Liver (tissue), 9 donors: Measurements from ENCODE around the gene PMFBP1. TPM values are rescaled to one million over a fixed set of nuclear protein-coding genes. Genes with fewer than 3 reads are reported as not detected.

Experiments used
- DNase-seq: peaks from one replicate; pipeline ENCODE4 v3.0.0-alpha.2; 2017; ENCODE audit warnings: low spot score
- H3K27ac ChIP-seq, 2 donors: one replicate each; pipeline ENCODE4 v1.7.0; 2013; ENCODE audit warnings: inconsistent platforms in 2 of 2, low read length in 2 of 2, control low read depth in 1 of 2, low read depth in 1 of 2, mild to moderate bottlenecking in 1 of 2
- H3K27me3 ChIP-seq, 4 donors: one replicate each; pipeline versions ENCODE4 v1.6.1 to v1.7.0; 2013; ENCODE audit warnings: low read length in 3 of 4, inconsistent platforms in 1 of 4, mild to moderate bottlenecking in 1 of 4, moderate library complexity in 1 of 4; ENCODE audit not compliant: control insufficient read depth in 4 of 4, insufficient read depth in 4 of 4
- H3K36me3 ChIP-seq, 4 donors: one replicate each; pipeline versions ENCODE4 v1.6.1 to v1.7.0; 2013; ENCODE audit warnings: low read length in 3 of 4, mild to moderate bottlenecking in 3 of 4, low read depth in 1 of 4, moderate library complexity in 1 of 4; ENCODE audit not compliant: control insufficient read depth in 4 of 4, insufficient read depth in 3 of 4
- H3K4me1 ChIP-seq, 4 donors: one replicate each; pipeline versions ENCODE4 v1.6.1 to v1.7.0; 2013; ENCODE audit warnings: low read length in 3 of 4, mild to moderate bottlenecking in 3 of 4, moderate library complexity in 1 of 4; ENCODE audit not compliant: control insufficient read depth in 4 of 4, insufficient read depth in 4 of 4
- H3K4me3 ChIP-seq, 3 donors: one replicate each; pipeline versions ENCODE4 v1.6.1 to v1.7.0; 2013; ENCODE audit warnings: low read length in 3 of 3, control low read depth in 1 of 3, low read depth in 1 of 3, mild to moderate bottlenecking in 1 of 3
- H3K9ac ChIP-seq, 2 donors: one replicate each; pipeline ENCODE4 v1.7.0; 2013; ENCODE audit warnings: low read length in 2 of 2, mild to moderate bottlenecking in 2 of 2, moderate library complexity in 2 of 2, control low read depth in 1 of 2, low read depth in 1 of 2
- H3K9me3 ChIP-seq, 4 donors: one replicate each; pipeline versions ENCODE4 v1.6.1 to v1.7.0; 2013; ENCODE audit warnings: low read length in 3 of 4; ENCODE audit not compliant: control insufficient read depth in 4 of 4
- CTCF ChIP-seq: fragments of 150-350 bp; IDR thresholded peaks from 2 replicates; pipeline ENCODE4 v1.5.1; 2017; ENCODE audit warnings: improper control_type of control experiment, low read depth, low read length; ENCODE audit not compliant: missing input control
- EGR1 ChIP-seq, 2 donors: IDR thresholded peaks; 2 replicates each; pipeline ENCODE4 v1.6.1; 2016 to 2018; ENCODE audit warnings: antibody characterized with exemption in 2 of 2, low read depth in 2 of 2
- FOXA1 ChIP-seq: IDR thresholded peaks from 2 replicates; pipeline ENCODE4 v1.6.1; 2016; ENCODE audit warnings: antibody characterized with exemption
- FOXA2 ChIP-seq: IDR thresholded peaks from 2 replicates; pipeline ENCODE4 v1.6.1; 2016; ENCODE audit warnings: antibody characterized with exemption
- GABPA ChIP-seq, 2 donors: IDR thresholded peaks in 1 of 2; conservative IDR thresholded peaks in 1 of 2; 2 replicates each; pipeline ENCODE4 v1.6.1; 2016; ENCODE audit warnings: antibody characterized with exemption in 2 of 2, mild to moderate bottlenecking in 1 of 2, moderate library complexity in 1 of 2
- HNF4A ChIP-seq, 2 donors: conservative IDR thresholded peaks; 2 replicates each; pipeline ENCODE4 v1.6.1; 2016; ENCODE audit warnings: antibody characterized with exemption in 2 of 2, mild to moderate bottlenecking in 2 of 2
- HNF4G ChIP-seq: IDR thresholded peaks from 2 replicates; pipeline ENCODE4 v1.6.1; 2016; ENCODE audit warnings: antibody characterized with exemption
- JUND ChIP-seq, 2 donors: IDR thresholded peaks; 2 replicates each; pipeline ENCODE4 v1.6.1; 2016; ENCODE audit warnings: antibody characterized with exemption in 2 of 2
- NR2F2 ChIP-seq: IDR thresholded peaks from 2 replicates; pipeline ENCODE4 v1.6.1; 2016; ENCODE audit warnings: antibody characterized with exemption
- RAD21 ChIP-seq, 2 donors: IDR thresholded peaks; 2 replicates each; pipeline ENCODE4 v1.6.1; 2016; ENCODE audit warnings: antibody characterized with exemption in 2 of 2, mild to moderate bottlenecking in 2 of 2
- RXRA ChIP-seq, 2 donors: IDR thresholded peaks; 2 replicates each; pipeline ENCODE4 v1.6.1; 2017 to 2018; ENCODE audit warnings: antibody characterized with exemption in 2 of 2, mild to moderate bottlenecking in 1 of 2
- SP1 ChIP-seq: IDR thresholded peaks from 2 replicates; pipeline ENCODE4 v1.6.1; 2018; ENCODE audit warnings: antibody characterized with exemption, mild to moderate bottlenecking
- TAF1 ChIP-seq: conservative IDR thresholded peaks from 2 replicates; pipeline ENCODE4 v1.6.1; 2016; ENCODE audit warnings: antibody characterized with exemption, mild to moderate bottlenecking
- YY1 ChIP-seq: IDR thresholded peaks from 2 replicates; pipeline ENCODE4 v1.6.1; 2016; ENCODE audit warnings: antibody characterized with exemption, mild to moderate bottlenecking
- ZBTB33 ChIP-seq: IDR thresholded peaks from 2 replicates; pipeline ENCODE4 v1.6.1; 2016; ENCODE audit warnings: antibody characterized with exemption
- WGBS: extraction: QIAGEN DNeasy Blood & Tissue Kit; methylation state at CpG from one replicate; pipeline ENCODE4 v1.1.7; 2013; 5-methylcytosine and 5-hydroxymethylcytosine counted together
- polyA plus RNA-seq, 2 donors: library from polyadenylated mRNA; stranded (reverse) in 1 of 2; unstranded in 1 of 2; fragments of 200-250 nt in 1 of 2; fragments of >200 nt in 1 of 2; fragmentation: Nextera tagmentation in 1 of 2; extraction: Ambion mirVana in 1 of 2; gene quantifications; one replicate each; pipeline versions ENCODE4 v1.2.1 to v1.2.3, GENCODE V29; 2013 to 2015
- total RNA-seq, 2 donors: library from RNA; depleted of rRNA; stranded (reverse); fragments of >200 nt; gene quantifications; one replicate each; pipeline ENCODE4 v1.2.3, GENCODE V29; 2014
- TF ChIP-seq, protein P1 (sequence below): IDR thresholded peaks from 2 replicates; pipeline ENCODE4 v1.6.1; 2016; ENCODE audit warnings: antibody characterized with exemption, mild to moderate bottlenecking
- TF ChIP-seq, protein P2 (sequence below): IDR thresholded peaks from 2 replicates; pipeline ENCODE4 v1.6.1; 2016; ENCODE audit warnings: antibody characterized with exemption
- TF ChIP-seq, protein P3 (sequence below): IDR thresholded peaks from 2 replicates; pipeline ENCODE4 v1.6.1; 2016; ENCODE audit warnings: antibody characterized with exemption
- donor health status: healthy.
- donor health status: healthy.
- donor health status: healthy.
- donor health status: healthy.
- donor health status: healthy.

PMFBP1 gene
- total and polyA plus RNA-seq, 4 donors = 0.06 to 1.4 (median 0.29) TPM

- TF ChIP-seq, protein P1, sequence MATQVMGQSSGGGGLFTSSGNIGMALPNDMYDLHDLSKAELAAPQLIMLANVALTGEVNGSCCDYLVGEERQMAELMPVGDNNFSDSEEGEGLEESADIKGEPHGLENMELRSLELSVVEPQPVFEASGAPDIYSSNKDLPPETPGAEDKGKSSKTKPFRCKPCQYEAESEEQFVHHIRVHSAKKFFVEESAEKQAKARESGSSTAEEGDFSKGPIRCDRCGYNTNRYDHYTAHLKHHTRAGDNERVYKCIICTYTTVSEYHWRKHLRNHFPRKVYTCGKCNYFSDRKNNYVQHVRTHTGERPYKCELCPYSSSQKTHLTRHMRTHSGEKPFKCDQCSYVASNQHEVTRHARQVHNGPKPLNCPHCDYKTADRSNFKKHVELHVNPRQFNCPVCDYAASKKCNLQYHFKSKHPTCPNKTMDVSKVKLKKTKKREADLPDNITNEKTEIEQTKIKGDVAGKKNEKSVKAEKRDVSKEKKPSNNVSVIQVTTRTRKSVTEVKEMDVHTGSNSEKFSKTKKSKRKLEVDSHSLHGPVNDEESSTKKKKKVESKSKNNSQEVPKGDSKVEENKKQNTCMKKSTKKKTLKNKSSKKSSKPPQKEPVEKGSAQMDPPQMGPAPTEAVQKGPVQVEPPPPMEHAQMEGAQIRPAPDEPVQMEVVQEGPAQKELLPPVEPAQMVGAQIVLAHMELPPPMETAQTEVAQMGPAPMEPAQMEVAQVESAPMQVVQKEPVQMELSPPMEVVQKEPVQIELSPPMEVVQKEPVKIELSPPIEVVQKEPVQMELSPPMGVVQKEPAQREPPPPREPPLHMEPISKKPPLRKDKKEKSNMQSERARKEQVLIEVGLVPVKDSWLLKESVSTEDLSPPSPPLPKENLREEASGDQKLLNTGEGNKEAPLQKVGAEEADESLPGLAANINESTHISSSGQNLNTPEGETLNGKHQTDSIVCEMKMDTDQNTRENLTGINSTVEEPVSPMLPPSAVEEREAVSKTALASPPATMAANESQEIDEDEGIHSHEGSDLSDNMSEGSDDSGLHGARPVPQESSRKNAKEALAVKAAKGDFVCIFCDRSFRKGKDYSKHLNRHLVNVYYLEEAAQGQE = peak; percentile 33
- TF ChIP-seq NR2F2 (no peak), FOXA1 (no peak), RXRA (IDR thresholded peaks at IDR 0.05) (peak; percentile 63 to 73), SP1 (peak; percentile 69), GABPA (IDR thresholded peaks at IDR 0.05 in 1 of 2, conservative IDR thresholded peaks at IDR 0.05 in 1 of 2) (peak in 1 of 2 donors; percentile 52), JUND (IDR thresholded peaks at IDR 0.05) (no peak)
Observed at GRCh38 chr16:72091217-72091616, 80.7 kb downstream of the PMFBP1 start (continued).

DNA sequence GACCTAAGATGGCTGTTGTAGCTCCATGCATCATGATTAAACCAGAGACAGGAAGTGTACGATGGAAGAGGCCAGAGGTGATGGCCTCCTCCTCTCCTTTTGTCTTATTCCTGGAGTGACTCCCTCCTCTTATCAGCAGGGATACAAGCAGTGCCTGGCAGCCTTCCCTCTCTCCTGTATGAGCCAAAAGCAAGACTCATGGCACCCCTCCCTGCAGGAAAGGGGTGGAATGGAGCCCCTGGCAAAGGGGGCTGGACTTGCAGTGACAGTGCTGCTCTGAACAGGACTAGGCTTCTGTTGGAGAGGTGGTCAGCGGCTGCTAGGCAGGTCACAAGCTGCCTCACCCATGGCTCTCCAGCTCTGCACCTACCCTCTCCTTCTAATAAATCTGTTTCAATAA, 87.0 kb downstream of the PMFBP1 start:
- DNase-seq = no peak
- TF ChIP-seq RXRA (IDR thresholded peaks at IDR 0.05) (no peak), HNF4G (no peak), SP1 (no peak)
- peaks cover 0 to 6% (median 3%) of the 10 kb centered on the region in 4 donors for H3K9me3 ChIP-seq
- peaks cover 0 to 9% (median 8%) of the 10 kb centered on the region in 4 donors for H3K4me1 ChIP-seq
- no peak overlapping the region for H3K9ac ChIP-seq
- 94% methylated on average over 2 of the region's 2 CpGs for WGBS
- H3K36me3 ChIP-seq = peaks cover 12 to 51% (median 41%) of the 10 kb centered on the region in 4 donors
- H3K27me3 ChIP-seq = no peaks in the 10 kb centered on the region
- no peak overlapping the region for H3K4me3 ChIP-seq
- no peak overlapping the region for H3K27ac ChIP-seq

DNA sequence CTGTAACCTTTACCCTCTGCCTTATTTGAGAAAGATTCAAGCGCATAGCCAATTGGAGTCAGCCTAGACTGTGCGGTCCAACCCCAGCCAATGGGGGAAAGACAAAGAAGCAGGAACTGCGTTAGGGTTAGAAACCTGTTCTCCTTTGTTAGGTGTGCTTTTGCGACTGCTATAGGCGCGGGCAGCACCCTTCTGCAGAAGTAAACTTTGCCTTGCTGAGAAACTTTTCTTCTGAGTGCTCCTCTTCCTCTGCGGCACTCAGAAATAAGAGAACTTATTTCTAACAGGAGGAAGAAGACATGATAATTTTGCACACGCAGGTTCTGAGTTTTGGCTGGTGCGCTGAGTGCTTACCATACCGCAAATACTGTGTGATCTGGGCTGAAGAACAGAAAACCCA, 87.5 kb downstream of the PMFBP1 start:
- WGBS = 99% methylated on average over 10 of the region's 10 CpGs
- H3K9ac ChIP-seq = no peak overlapping the region
- no peak for DNase-seq
- H3K36me3 ChIP-seq = peaks cover 11 to 46% (median 36%) of the 10 kb centered on the region in 4 donors
- no peak overlapping the region for H3K27ac ChIP-seq
- no peaks in the 10 kb centered on the region for H3K27me3 ChIP-seq
- H3K9me3 ChIP-seq = peaks cover 0 to 6% (median 3%) of the 10 kb centered on the region in 4 donors
- TF ChIP-seq, protein P2, sequence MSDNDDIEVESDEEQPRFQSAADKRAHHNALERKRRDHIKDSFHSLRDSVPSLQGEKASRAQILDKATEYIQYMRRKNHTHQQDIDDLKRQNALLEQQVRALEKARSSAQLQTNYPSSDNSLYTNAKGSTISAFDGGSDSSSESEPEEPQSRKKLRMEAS = no peak
- TF ChIP-seq HNF4A (conservative IDR thresholded peaks at IDR 0.05) (no peak), JUND (IDR thresholded peaks at IDR 0.05) (no peak), YY1 (no peak), CTCF (no peak), ZBTB33 (no peak), TAF1 (no peak), RXRA (IDR thresholded peaks at IDR 0.05) (no peak), RAD21 (IDR thresholded peaks at IDR 0.05) (no peak), FOXA2 (no peak), EGR1 (IDR thresholded peaks at IDR 0.05; ENCODE audit: low read depth in 2 of 2) (no peak), FOXA1 (no peak), GABPA (IDR thresholded peaks at IDR 0.05 in 1 of 2, conservative IDR thresholded peaks at IDR 0.05 in 1 of 2) (no peak), HNF4G (no peak), SP1 (no peak), NR2F2 (no peak)
- TF ChIP-seq, protein P1 = no peak
- TF ChIP-seq, protein P3, sequence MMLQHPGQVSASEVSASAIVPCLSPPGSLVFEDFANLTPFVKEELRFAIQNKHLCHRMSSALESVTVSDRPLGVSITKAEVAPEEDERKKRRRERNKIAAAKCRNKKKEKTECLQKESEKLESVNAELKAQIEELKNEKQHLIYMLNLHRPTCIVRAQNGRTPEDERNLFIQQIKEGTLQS = no peak
- no peak overlapping the region for H3K4me3 ChIP-seq
- H3K4me1 ChIP-seq = peaks cover 0 to 9% (median 8%) of the 10 kb centered on the region in 4 donors
